Right lobe of liver (tissue), 4 donors: ENCODE measurements around the gene TRIM42.

Source experiments
- CTCF ChIP-seq, 4 donors: fragments of 200-600 bp in 3 of 4; fragments of 450-650 bp in 1 of 4; IDR thresholded peaks; one replicate each; pipeline versions ENCODE4 v1.5.1 to v1.8.0; 2016 to 2022; ENCODE audit warnings: antibody characterized with exemption in 4 of 4, mild to moderate bottlenecking in 2 of 4
- POLR2A ChIP-seq: fragments of 450-650 bp; IDR thresholded peaks from one replicate; pipeline ENCODE4 v1.6.1; 2017; ENCODE audit warnings: antibody characterized with exemption, mild to moderate bottlenecking
- donor health status: DM: no; HTN: no; CAD: no.
- donor health status: DM: no; HTN: no; CAD: no.
- donor health status: DM: no; HTN: yes; CAD: no.

GRCh38 chr3:140705954-140706353, 28.1 kb downstream of the TRIM42 start:
- no peak for TF ChIP-seq CTCF (IDR thresholded peaks at IDR 0.05)
- no peak for TF ChIP-seq POLR2A
